ENCODE results near the gene NFKBIE.

The NFKBIE gene

DNA sequence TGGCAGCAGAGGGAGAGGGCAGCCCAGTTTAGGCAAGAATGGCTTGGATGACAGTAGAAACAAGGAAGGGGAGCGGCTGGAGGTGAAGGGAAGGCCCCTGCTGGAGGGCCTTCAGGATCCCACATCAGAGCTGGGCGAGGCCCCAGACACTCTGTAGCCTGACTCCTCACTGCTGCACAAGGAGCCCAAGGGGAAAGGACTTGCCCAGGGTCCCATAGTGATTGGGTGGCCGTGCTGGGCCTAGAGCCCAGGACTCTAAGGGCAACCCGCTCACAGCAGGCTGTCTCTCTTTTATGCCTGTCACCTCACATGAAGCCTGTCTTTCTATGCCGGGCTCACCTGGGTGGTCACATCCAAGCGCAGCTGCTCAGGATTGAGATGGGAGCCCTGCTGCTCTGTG lies 38.5 kb upstream of the NFKBIE start:
- in situ Hi-C loops (cut with HindIII; ENCODE audit: low sequenced_read_pairs): no loop called here
- no peak for DNase-seq (ENCODE audit: low read depth, low spot score)
- TF ChIP-seq, protein P1, sequence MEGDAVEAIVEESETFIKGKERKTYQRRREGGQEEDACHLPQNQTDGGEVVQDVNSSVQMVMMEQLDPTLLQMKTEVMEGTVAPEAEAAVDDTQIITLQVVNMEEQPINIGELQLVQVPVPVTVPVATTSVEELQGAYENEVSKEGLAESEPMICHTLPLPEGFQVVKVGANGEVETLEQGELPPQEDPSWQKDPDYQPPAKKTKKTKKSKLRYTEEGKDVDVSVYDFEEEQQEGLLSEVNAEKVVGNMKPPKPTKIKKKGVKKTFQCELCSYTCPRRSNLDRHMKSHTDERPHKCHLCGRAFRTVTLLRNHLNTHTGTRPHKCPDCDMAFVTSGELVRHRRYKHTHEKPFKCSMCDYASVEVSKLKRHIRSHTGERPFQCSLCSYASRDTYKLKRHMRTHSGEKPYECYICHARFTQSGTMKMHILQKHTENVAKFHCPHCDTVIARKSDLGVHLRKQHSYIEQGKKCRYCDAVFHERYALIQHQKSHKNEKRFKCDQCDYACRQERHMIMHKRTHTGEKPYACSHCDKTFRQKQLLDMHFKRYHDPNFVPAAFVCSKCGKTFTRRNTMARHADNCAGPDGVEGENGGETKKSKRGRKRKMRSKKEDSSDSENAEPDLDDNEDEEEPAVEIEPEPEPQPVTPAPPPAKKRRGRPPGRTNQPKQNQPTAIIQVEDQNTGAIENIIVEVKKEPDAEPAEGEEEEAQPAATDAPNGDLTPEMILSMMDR (IDR thresholded peaks at IDR 0.05; ENCODE audit: low read depth, low read length): no peak
- no peak overlapping the region for H3K4me3 ChIP-seq (ENCODE audit: low read depth, low read length)

DNA sequence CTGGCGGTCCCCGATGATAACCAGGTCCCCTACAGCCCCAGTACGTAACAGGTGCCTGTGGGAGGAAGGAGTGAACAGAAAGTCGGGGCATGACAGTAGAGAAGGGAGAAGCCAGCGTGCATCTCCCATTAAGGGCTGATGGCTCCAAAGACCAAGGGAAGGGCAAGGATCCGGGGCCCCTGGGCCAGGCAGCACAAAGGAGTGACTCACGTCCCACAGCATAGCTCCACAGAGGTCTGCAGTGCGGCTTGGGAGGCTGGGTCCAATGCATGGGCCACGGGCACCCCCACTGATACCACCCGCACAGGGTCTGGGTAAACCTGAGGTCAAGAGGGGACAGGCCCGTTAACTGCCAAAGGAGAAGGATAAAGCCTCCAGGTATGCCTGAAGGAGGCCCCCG lies 37.5 kb upstream of the NFKBIE start:
- TF ChIP-seq, protein P1 (IDR thresholded peaks at IDR 0.05; ENCODE audit: low read depth, low read length): no peak
- in situ Hi-C loops (cut with HindIII; ENCODE audit: low sequenced_read_pairs): no loop called here
- no peak overlapping the region for H3K4me3 ChIP-seq (ENCODE audit: low read depth, low read length)
- DNase-seq (ENCODE audit: low read depth, low spot score): no peak

DNA sequence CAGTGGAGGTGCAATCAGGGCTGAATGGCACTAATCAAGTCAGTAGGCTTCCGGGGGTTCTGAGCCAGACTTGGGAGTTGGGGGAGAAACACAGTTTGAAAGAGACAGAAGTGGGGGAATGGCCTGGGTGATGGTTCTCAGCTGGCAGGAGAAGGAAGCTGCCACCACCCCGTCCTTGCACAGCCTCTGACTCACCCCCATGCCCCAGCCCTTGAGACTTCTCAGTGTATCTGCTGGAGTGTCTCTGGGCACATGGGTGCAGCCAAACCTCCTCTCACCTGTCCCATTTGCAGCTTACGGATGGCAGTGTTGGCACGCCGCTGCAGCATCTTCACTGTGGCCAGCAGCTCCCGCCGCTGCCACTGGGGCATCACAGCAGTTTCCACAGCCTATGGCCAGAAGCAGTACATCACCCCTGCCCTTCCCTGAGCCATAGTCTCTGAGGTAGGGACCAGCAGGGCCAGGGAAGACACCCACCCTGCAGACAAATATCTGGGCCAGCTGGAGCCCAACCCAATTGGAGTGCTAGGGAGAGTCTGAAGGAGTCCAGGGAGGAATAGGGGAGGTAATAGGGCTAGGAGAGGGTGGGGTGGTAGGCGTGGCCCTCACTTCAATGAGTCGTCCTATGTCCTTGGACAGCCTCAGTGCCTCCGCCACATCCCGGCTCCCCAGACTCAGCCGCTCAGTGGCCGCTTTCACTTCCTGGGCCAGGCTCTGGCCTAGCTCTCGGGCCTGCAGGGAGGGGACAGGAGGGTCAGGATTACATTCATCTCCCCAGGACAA lies 36.6 kb upstream of the NFKBIE start:
- TF ChIP-seq, protein P1 (IDR thresholded peaks at IDR 0.05; ENCODE audit: low read depth, low read length): no peak
- H3K4me3 ChIP-seq (ENCODE audit: low read depth, low read length): no peak overlapping the region
- no peak for DNase-seq (ENCODE audit: low read depth, low spot score)
- in situ Hi-C loops (cut with HindIII; ENCODE audit: low sequenced_read_pairs): no loop called here

DNA sequence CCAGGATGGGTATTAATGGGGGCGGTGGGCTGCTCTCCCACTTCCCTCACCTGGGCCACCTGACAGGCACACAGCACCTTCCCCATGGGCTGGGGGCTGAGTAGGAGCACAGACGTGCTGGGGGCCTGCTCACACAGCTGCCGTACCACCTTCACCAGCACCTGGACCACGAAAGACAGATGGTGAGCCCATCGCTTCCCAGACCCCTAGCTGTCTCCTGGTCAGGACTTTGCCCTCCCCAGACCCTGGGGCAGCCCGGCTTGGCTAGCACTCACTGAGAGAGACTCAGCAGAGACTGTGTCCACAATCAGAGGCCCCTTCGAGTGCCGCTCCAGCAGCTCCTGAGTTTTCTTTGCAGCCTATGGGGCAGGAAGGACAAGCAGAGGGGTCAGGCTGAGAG lies 35.8 kb upstream of the NFKBIE start:
- H3K4me3 ChIP-seq (ENCODE audit: low read depth, low read length): no peak overlapping the region
- no peak for DNase-seq (ENCODE audit: low read depth, low spot score)
- TF ChIP-seq, protein P1 (IDR thresholded peaks at IDR 0.05; ENCODE audit: low read depth, low read length): no peak
- in situ Hi-C loops (cut with HindIII; ENCODE audit: low sequenced_read_pairs): no loop called here

GRCh38 chr6:44300292-44300823 lies 35.0 kb upstream of the NFKBIE start:
- no peak overlapping the region for H3K4me3 ChIP-seq (ENCODE audit: low read depth, low read length)
- no peak for DNase-seq (ENCODE audit: low read depth, low spot score)
- in situ Hi-C loops (cut with HindIII; ENCODE audit: low sequenced_read_pairs): no loop called here
- TF ChIP-seq, protein P1 (IDR thresholded peaks at IDR 0.05; ENCODE audit: low read depth, low read length): no peak

GRCh38 chr6:44298864-44299263 lies 33.5 kb upstream of the NFKBIE start:
- in situ Hi-C loops (cut with HindIII; ENCODE audit: low sequenced_read_pairs): no loop called here
- TF ChIP-seq, protein P1 (IDR thresholded peaks at IDR 0.05; ENCODE audit: low read depth, low read length): no peak
- H3K4me3 ChIP-seq (ENCODE audit: low read depth, low read length): no peak overlapping the region
- no peak for DNase-seq (ENCODE audit: low read depth, low spot score)
